Cardiac muscle cell (in vitro differentiated cells and primary cell): ENCODE data around the gene ARID5B. TPM values are rescaled to one million over a fixed set of nuclear protein-coding genes. Genes with fewer than 3 reads are reported as not detected.

ENCODE experiments used
- DNase-seq, 2 donors: peaks; one replicate each; pipeline versions ENCODE4 v3.0.0 to v3.0.0-alpha.2; 2010 to 2017; ENCODE audit warnings: low read depth in 1 of 2, low spot score in 1 of 2
- H3K27ac ChIP-seq: fragments of 200-600 bp; sonication (generic); 2 replicates; pipeline ENCODE4 v1.5.1; 2016
- H3K27me3 ChIP-seq: fragments of 200-600 bp; sonication (generic); 2 replicates; pipeline ENCODE4 v1.6.0; 2016; ENCODE audit warnings: control low read depth
- H3K36me3 ChIP-seq: fragments of 200-600 bp; sonication (generic); 2 replicates; pipeline ENCODE4 v1.5.1; 2016; ENCODE audit warnings: control low read depth
- H3K4me1 ChIP-seq: fragments of 200-600 bp; sonication (generic); 2 replicates; pipeline ENCODE4 v1.8.1; 2017; ENCODE audit warnings: low read depth, mild to moderate bottlenecking, mixed run types
- H3K4me3 ChIP-seq: fragments of 200-600 bp; sonication (generic); 2 replicates; pipeline ENCODE4 v1.5.1; 2016; ENCODE audit warnings: mild to moderate bottlenecking
- H3K9me3 ChIP-seq: fragments of 200-600 bp; sonication (generic); 2 replicates; pipeline ENCODE4 v1.5.1; 2017; ENCODE audit warnings: low read depth, mild to moderate bottlenecking, control low read depth
- CTCF ChIP-seq: IDR thresholded peaks from 2 replicates; pipeline ENCODE4 v1.5.1; 2012; ENCODE audit warnings: low read depth, mild to moderate bottlenecking, low read length
- polyA plus RNA-seq: library from polyadenylated mRNA; unstranded; fragments of >200 nt; fragmentation: Nextera tagmentation; extraction: Ambion mirVana; gene quantifications from 2 replicates; pipeline ENCODE4 v1.2.1, GENCODE V29; 2016
- total RNA-seq: library from RNA; depleted of rRNA; stranded (reverse); fragments of >200 nt; gene quantifications from 2 replicates; pipeline ENCODE4 v1.2.3, GENCODE V29; 2016

Gene ARID5B
- total and polyA plus RNA-seq, 2 experiments from 2014 or later, result 4.9 to 7.8 TPM

- H3K4me3 ChIP-seq, result no peak overlapping the region
- DNase-seq, result no peak
- no peaks in the 10 kb centered on the region for H3K4me1 ChIP-seq
- no peak overlapping the region for H3K27ac ChIP-seq
- no peaks in the 10 kb centered on the region for H3K27me3 ChIP-seq
- no peaks in the 10 kb centered on the region for H3K36me3 ChIP-seq
- H3K9me3 ChIP-seq, result no peaks in the 10 kb centered on the region
- TF ChIP-seq CTCF, result no peak
These were observed 197.0 kb downstream of the ARID5B start for GRCh38 chr10:62098278-62099121.

- Histone ChIP-seq H3K4me3 (no peak overlapping the region), H3K9me3 (no peaks in the 10 kb centered on the region), H3K4me1 (no peaks in the 10 kb centered on the region), H3K36me3 (no peaks in the 10 kb centered on the region), H3K27me3 (no peaks in the 10 kb centered on the region), H3K27ac (no peak overlapping the region)
- TF ChIP-seq CTCF, result no peak
- no peak for DNase-seq
These were observed 197.8 kb downstream of the ARID5B start for GRCh38 chr10:62099299-62099698.

GRCh38 chr10:62103857-62104256 is 202.4 kb downstream of the ARID5B start:
- Histone ChIP-seq H3K9me3 (no peaks in the 10 kb centered on the region), H3K27ac (no peak overlapping the region), H3K27me3 (no peaks in the 10 kb centered on the region), H3K36me3 (no peaks in the 10 kb centered on the region), H3K4me3 (no peak overlapping the region), H3K4me1 (no peaks in the 10 kb centered on the region)
- no peak for DNase-seq
- no peak for TF ChIP-seq CTCF

GRCh38 chr10:62106929-62107519 is 205.5 kb downstream of the ARID5B start:
- Histone ChIP-seq H3K4me3 (no peak overlapping the region), H3K27ac (no peak overlapping the region), H3K9me3 (no peaks in the 10 kb centered on the region), H3K36me3 (no peaks in the 10 kb centered on the region), H3K4me1 (no peaks in the 10 kb centered on the region), H3K27me3 (no peaks in the 10 kb centered on the region)
- no peak for DNase-seq
- TF ChIP-seq CTCF, result no peak

GRCh38 chr10:62108759-62109586 is 207.5 kb downstream of the ARID5B start:
- TF ChIP-seq CTCF, result no peak

More at GRCh38 chr10:62108759-62109586, 207.5 kb downstream of the ARID5B start:
- H3K9me3 ChIP-seq, result no peaks in the 10 kb centered on the region
- H3K4me1 ChIP-seq, result no peaks in the 10 kb centered on the region
- no peaks in the 10 kb centered on the region for H3K27me3 ChIP-seq
- no peaks in the 10 kb centered on the region for H3K36me3 ChIP-seq
- no peak overlapping the region for H3K4me3 ChIP-seq
- H3K27ac ChIP-seq, result no peak overlapping the region
- DNase-seq, result no peak
